HG03108 (cell line): ENCODE data around the gene KRTAP5-8.
"Not testable (repeated sequence)": the region's sequence is repeated elsewhere in the genome, so short reads cannot be mapped to it uniquely, and the experiment has no call there.

Experiments used
- ATAC-seq: cut with Tn5 transposase; IDR thresholded peaks from one replicate; pipeline ENCODE4 v1.9.1; 2021; ENCODE audit warnings: moderate library complexity; ENCODE audit not compliant: unreplicated experiment

KRTAP5-8 gene

GRCh38 chr11:71537977-71538665, at the start of gene KRTAP5-8:
Gene KRTAP5-8 (plus strand): TSS chr11:71538025. CDS start chr11:71538056, 31 bp downstream.
- not testable (repeated sequence) for ATAC-seq

- no peak for ATAC-seq
Measured at GRCh38 chr11:71488681-71489270, 49.0 kb upstream of the KRTAP5-8 start.

GRCh38 chr11:71489311-71490043, 48.3 kb upstream of the KRTAP5-8 start:
- no peak for ATAC-seq

GRCh38 chr11:71490044-71490730, 47.6 kb upstream of the KRTAP5-8 start:
- no peak for ATAC-seq

- ATAC-seq, result no peak
Measured at GRCh38 chr11:71490731-71491390, 47.0 kb upstream of the KRTAP5-8 start.

- ATAC-seq, result no peak
Measured at GRCh38 chr11:71491531-71491930, 46.3 kb upstream of the KRTAP5-8 start.

- ATAC-seq, result no peak
Measured at GRCh38 chr11:71491940-71492339, 45.9 kb upstream of the KRTAP5-8 start.

- no peak for ATAC-seq
Measured at GRCh38 chr11:71495286-71496230, 42.3 kb upstream of the KRTAP5-8 start.

GRCh38 chr11:71496421-71496820, 41.4 kb upstream of the KRTAP5-8 start:
- no peak for ATAC-seq

- ATAC-seq, result no peak
Measured at GRCh38 chr11:71498091-71498490, 39.7 kb upstream of the KRTAP5-8 start.

- ATAC-seq, result no peak
Measured at GRCh38 chr11:71499125-71499524, 38.7 kb upstream of the KRTAP5-8 start.

- no peak for ATAC-seq
Measured at GRCh38 chr11:71499546-71499945, 38.3 kb upstream of the KRTAP5-8 start.

- no peak for ATAC-seq
Measured at GRCh38 chr11:71500601-71501021, 37.2 kb upstream of the KRTAP5-8 start.

GRCh38 chr11:71501071-71501985, 36.5 kb upstream of the KRTAP5-8 start:
- no peak for ATAC-seq

- no peak for ATAC-seq
Measured at GRCh38 chr11:71502026-71502425, 35.8 kb upstream of the KRTAP5-8 start.

GRCh38 chr11:71502871-71503435, 34.9 kb upstream of the KRTAP5-8 start:
- ATAC-seq, result no peak

GRCh38 chr11:71504531-71504930, 33.3 kb upstream of the KRTAP5-8 start:
- no peak for ATAC-seq

- no peak for ATAC-seq
Measured at GRCh38 chr11:71505001-71505400, 32.8 kb upstream of the KRTAP5-8 start.
